CD1c-positive myeloid dendritic cell (primary cell): ENCODE data around the gene ZNF738.
"Not testable (repeated sequence)": the region's sequence is repeated elsewhere in the genome, so short reads cannot be mapped to it uniquely, and the experiment has no call there.

ENCODE experiments used
- DNase-seq: peaks from one replicate; pipeline ENCODE4 v3.0.0-alpha.2; 2016; ENCODE audit errors: extremely low spot score

Gene ZNF738

GRCh38 chr19:21358768-21359451, at the start of gene ZNF738:
TSS of gene ZNF738 (plus strand) at chr19:21359000. CDS start at chr19:21359141, 141 bp downstream.
- peak; percentile 90 for DNase-seq

- not testable (repeated sequence) for DNase-seq
Observed at GRCh38 chr19:21312807-21313206, 46.0 kb upstream of the ZNF738 start.

GRCh38 chr19:21314676-21315075, 44.1 kb upstream of the ZNF738 start:
- peak; percentile 72 for DNase-seq

- DNase-seq, result no peak
Observed at GRCh38 chr19:21317821-21318220, 41.0 kb upstream of the ZNF738 start.

- DNase-seq, result no peak
Observed at GRCh38 chr19:21321134-21321533, 37.7 kb upstream of the ZNF738 start.

- DNase-seq, result no peak
Observed at GRCh38 chr19:21321996-21322395, 36.8 kb upstream of the ZNF738 start.

GRCh38 chr19:21322528-21322927, 36.3 kb upstream of the ZNF738 start:
- no peak for DNase-seq

GRCh38 chr19:21323000-21323399, 35.8 kb upstream of the ZNF738 start:
- no peak for DNase-seq

- no peak for DNase-seq
Observed at GRCh38 chr19:21326169-21326568, 32.6 kb upstream of the ZNF738 start.

- DNase-seq, result peak; percentile 1
Observed at GRCh38 chr19:21328406-21328805, 30.4 kb upstream of the ZNF738 start.

- DNase-seq, result peak; percentile 92
Observed at GRCh38 chr19:21328885-21329605, 29.8 kb upstream of the ZNF738 start, which contains the start of gene ZNF708. TSS of gene ZNF708 (minus strand) at chr19:21329410. CDS start at chr19:21329212, 198 bp downstream.

GRCh38 chr19:21335721-21336120, 23.1 kb upstream of the ZNF738 start:
- no peak for DNase-seq

GRCh38 chr19:21344841-21345240, 14.0 kb upstream of the ZNF738 start:
- DNase-seq, result not testable (repeated sequence)

- DNase-seq, result no peak
Observed at GRCh38 chr19:21352830-21353229, 6.0 kb upstream of the ZNF738 start.

- DNase-seq, result no peak
Observed at GRCh38 chr19:21362291-21362690, 3.5 kb downstream of the ZNF738 start.

- DNase-seq, result no peak
Observed at GRCh38 chr19:21383980-21384582, 25.3 kb downstream of the ZNF738 start.

- DNase-seq, result no peak
Observed at GRCh38 chr19:21396121-21396520, 37.3 kb downstream of the ZNF738 start.

- DNase-seq, result peak; percentile 96
Observed at GRCh38 chr19:21396893-21397572, 38.2 kb downstream of the ZNF738 start, which contains the start of gene ZNF493. TSS of gene ZNF493 (plus strand) at chr19:21397133. CDS start at chr19:21397238, 105 bp downstream.

- no peak for DNase-seq
Observed at GRCh38 chr19:21398851-21399250, 40.1 kb downstream of the ZNF738 start.

GRCh38 chr19:21402303-21402985, 43.6 kb downstream of the ZNF738 start:
- no peak for DNase-seq

GRCh38 chr19:21410166-21410565, 51.4 kb downstream of the ZNF738 start:
- DNase-seq, result no peak
